Measurements from ENCODE around the gene PURB. TPM values are rescaled to one million over a fixed set of nuclear protein-coding genes. Genes with fewer than 3 reads are reported as not detected.
A peak's percentile ranks its signal among the peaks of the same experiment; 100 is the strongest.

PURB gene
- total RNA-seq, 1 donor from 2014 or later = 26.5 TPM

- Mint-ChIP-seq H3K4me3 (peak overlapping the region; percentile 27), H3K27ac (no peak overlapping the region), H3K9me3 (no peaks in the 10 kb centered on the region)
These were observed 2.0 kb upstream of the PURB start for GRCh38 chr7:44887293-44887692.

DNA sequence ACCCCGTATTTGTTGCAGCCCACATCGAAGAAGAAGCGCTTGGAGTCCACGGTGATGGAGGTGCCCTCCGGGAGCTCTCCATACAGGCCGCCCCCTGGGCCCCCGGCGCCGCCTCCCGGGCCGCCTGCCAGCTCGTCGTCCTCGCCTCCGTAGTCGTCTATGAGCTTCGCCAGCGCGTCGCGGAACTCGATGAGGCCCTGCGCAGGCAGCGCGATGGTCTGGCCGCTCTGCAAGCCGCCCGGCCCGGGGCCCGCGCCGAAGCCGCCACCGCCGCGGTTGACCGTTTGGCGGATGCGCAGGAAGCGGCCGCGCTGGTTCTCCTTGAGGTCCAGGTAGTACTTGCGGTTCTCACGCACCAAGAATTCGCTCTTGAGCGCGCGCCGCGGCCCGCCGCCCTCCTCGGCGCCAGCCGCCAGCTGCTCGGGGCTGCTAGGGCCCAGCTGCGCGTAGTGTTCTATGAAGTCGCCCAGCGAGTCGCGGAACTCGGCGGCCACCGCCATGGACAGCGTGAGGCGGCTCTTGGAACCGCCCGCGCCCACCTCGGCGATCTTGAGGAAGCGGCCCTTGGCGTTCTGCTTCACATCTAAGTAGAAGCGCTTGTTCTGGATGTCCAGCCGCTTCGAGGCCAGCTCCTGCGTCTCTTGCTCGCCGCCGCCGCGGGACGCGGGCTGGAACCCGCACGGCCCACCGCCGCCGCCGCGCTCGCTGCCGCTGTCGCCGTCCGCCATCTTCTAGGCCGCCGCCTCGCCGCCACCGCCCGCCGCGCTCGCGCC lies 523 bp downstream of the PURB start:
- Histone ChIP-seq H3K9me3 (ENCODE audit: low read depth) (no peaks in the 10 kb centered on the region), H3K27ac (peak overlapping the region; percentile 94), H3K4me3 (peak overlapping the region; percentile 85), H3K36me3 (peaks cover 13% of the 10 kb centered on the region), H3K9ac (peak overlapping the region; percentile 89), H3K4me2 (peak overlapping the region; percentile 100), H3K4me1 (peaks cover 47% of the 10 kb centered on the region), H4K20me1 (ENCODE audit: low read depth) (peaks cover 50% of the 10 kb centered on the region), H3F3A (ENCODE audit: low read depth) (peaks cover 28% of the 10 kb centered on the region), H2AFZ (replicated peaks) (no peak overlapping the region), H3K27me3 (no peaks in the 10 kb centered on the region), H3K79me2 (ENCODE audit: low read depth) (peaks cover 53% of the 10 kb centered on the region)
- Mint-ChIP-seq H3K27ac (peak overlapping the region; percentile 88), H3K36me3 (peaks cover 26% of the 10 kb centered on the region), H3K4me1 (peaks cover 49% of the 10 kb centered on the region), H3K9me3 (no peaks in the 10 kb centered on the region), H3K4me3 (peak overlapping the region; percentile 93), H3K27me3 (ENCODE audit: insufficient read depth, low read depth) (peaks cover 2% of the 10 kb centered on the region)
- DNase-seq (ENCODE audit: low spot score) = peak; percentile 77
- TF ChIP-seq CTCF (IDR thresholded peaks at IDR 0.05) (no peak), EZH2 (IDR thresholded peaks at IDR 0.05) (no peak), EZH2phosphoT487 (IDR thresholded peaks at IDR 0.05) (no peak)

More at GRCh38 chr7:44887293-44887692, 2.0 kb upstream of the PURB start:
- H3K4me3 ChIP-seq = no peak overlapping the region
- H3K27me3 Mint-ChIP-seq (ENCODE audit: insufficient read depth, low read depth) = peaks cover 5% of the 10 kb centered on the region
- peaks cover 13% of the 10 kb centered on the region for H3K36me3 ChIP-seq
- no peak for DNase-seq (ENCODE audit: low spot score)
- peaks cover 22% of the 10 kb centered on the region for H3F3A ChIP-seq (ENCODE audit: low read depth)
- H3K4me1 Mint-ChIP-seq = peaks cover 28% of the 10 kb centered on the region
- H3K27me3 ChIP-seq = no peaks in the 10 kb centered on the region
- H3K9me3 ChIP-seq (ENCODE audit: low read depth) = no peaks in the 10 kb centered on the region
- TF ChIP-seq EZH2 (IDR thresholded peaks at IDR 0.05) (no peak), CTCF (IDR thresholded peaks at IDR 0.05) (no peak), EZH2phosphoT487 (IDR thresholded peaks at IDR 0.05) (no peak)
- H4K20me1 ChIP-seq (ENCODE audit: low read depth) = peaks cover 27% of the 10 kb centered on the region
- H3K4me2 ChIP-seq = no peak overlapping the region
- no peak overlapping the region for H2AFZ ChIP-seq (replicated peaks)
- no peak overlapping the region for H3K27ac ChIP-seq
- H3K9ac ChIP-seq = no peak overlapping the region
- H3K4me1 ChIP-seq = peaks cover 24% of the 10 kb centered on the region
- peaks cover 13% of the 10 kb centered on the region for H3K36me3 Mint-ChIP-seq
- peaks cover 28% of the 10 kb centered on the region for H3K79me2 ChIP-seq (ENCODE audit: low read depth)

- no peaks in the 10 kb centered on the region for H3K27me3 ChIP-seq
- H3K36me3 ChIP-seq = peaks cover 13% of the 10 kb centered on the region
- peak overlapping the region; percentile 89 for H3K9ac ChIP-seq
- DNase-seq (ENCODE audit: low spot score) = no peak
- peaks cover 47% of the 10 kb centered on the region for H3K4me1 ChIP-seq
- peaks cover 28% of the 10 kb centered on the region for H3F3A ChIP-seq (ENCODE audit: low read depth)
- Mint-ChIP-seq H3K4me3 (peak overlapping the region; percentile 93), H3K9me3 (no peaks in the 10 kb centered on the region), H3K36me3 (peaks cover 30% of the 10 kb centered on the region), H3K27ac (peak overlapping the region; percentile 88), H3K4me1 (peaks cover 49% of the 10 kb centered on the region), H3K27me3 (ENCODE audit: insufficient read depth, low read depth) (peaks cover 2% of the 10 kb centered on the region)
- H3K9me3 ChIP-seq (ENCODE audit: low read depth) = no peaks in the 10 kb centered on the region
- no peak overlapping the region for H2AFZ ChIP-seq (replicated peaks)
- H4K20me1 ChIP-seq (ENCODE audit: low read depth) = peaks cover 55% of the 10 kb centered on the region
- H3K4me2 ChIP-seq = peak overlapping the region; percentile 100
- no peak for TF ChIP-seq CTCF (IDR thresholded peaks at IDR 0.05)
- TF ChIP-seq EZH2phosphoT487 (IDR thresholded peaks at IDR 0.05) = no peak
- TF ChIP-seq EZH2 (IDR thresholded peaks at IDR 0.05) = no peak
- peak overlapping the region; percentile 85 for H3K4me3 ChIP-seq
- H3K27ac ChIP-seq = peak overlapping the region; percentile 94
- peaks cover 60% of the 10 kb centered on the region for H3K79me2 ChIP-seq (ENCODE audit: low read depth)
These were observed 1.2 kb downstream of the PURB start for GRCh38 chr7:44883961-44884620.

All from neural progenitor cell (in vitro differentiated cells).